SU-DHL-6 (cell line): ENCODE results near the gene SH3RF2.

ENCODE experiments used
- CTCF ChIP-seq: fragments of 200-600 bp; sonication (generic); IDR thresholded peaks from one replicate; pipeline ENCODE4 v1.5.1; 2017; ENCODE audit warnings: antibody characterized with exemption, mild to moderate bottlenecking, low read length, moderate library complexity; ENCODE audit not compliant: insufficient read depth, poor library complexity, severe bottlenecking
- EZH2phosphoT487 ChIP-seq: fragments of 200-600 bp; sonication (generic), shearing (Covaris generic); conservative IDR thresholded peaks from 2 replicates; pipeline ENCODE4 v1.6.1; 2018; ENCODE audit warnings: mild to moderate bottlenecking, antibody characterized with exemption, low read length, moderate library complexity, mixed read lengths

- TF ChIP-seq CTCF = no peak
- TF ChIP-seq EZH2phosphoT487 = no peak
Measured at GRCh38 chr5:145980259-145980658, 43.9 kb downstream of the SH3RF2 start.
